GM12878 (cell line): Measurements from ENCODE around the gene DIDO1. TPM values are rescaled to one million over a fixed set of nuclear protein-coding genes. Genes with fewer than 3 reads are reported as not detected.

Experiments
- ATAC-seq: fragments of 200-7000 bp; cut with Tn5 transposase; 3 replicates; pipeline ENCODE4 v1.9.1; 2020; ENCODE audit warnings: mild to moderate bottlenecking, moderate library complexity
- BruUV-seq: library from RNA; stranded (reverse); fragments of 400-500 nt; replicated peaks from 2 replicates; lab custom pipeline; 2021; lab: Mats Ljungman, UMichigan
- CTCF ChIA-PET: fragments of 300-600 bp; sonication (Branson Sonifier 250); formaldehyde crosslinking; extraction: SDS; loops from one replicate; lab custom pipeline; 2021; ENCODE audit warnings: inconsistent platforms; lab: Yijun Ruan, JAX
- POLR2A ChIA-PET: fragments of 350-600 bp; formaldehyde crosslinking; extraction: SDS; loops from one replicate; lab custom pipeline; 2021; ENCODE audit warnings: inconsistent platforms; lab: Charles Lee
- RAD21 ChIA-PET: fragments of 300-600 bp; sonication (Branson Sonifier 250); formaldehyde crosslinking; loops from one replicate; lab custom pipeline; 2023; ENCODE audit warnings: antibody characterized with exemption; ENCODE audit not compliant: unreplicated experiment; lab: Charles Lee
- SMC1A ChIA-PET: fragments of 300-600 bp; sonication (Branson Sonifier 250); formaldehyde crosslinking; loops from one replicate; lab custom pipeline; 2023; ENCODE audit not compliant: unreplicated experiment, uncharacterized antibody; lab: Charles Lee
- DNase-seq: peaks from one replicate; pipeline ENCODE4 v3.0.0-alpha.2; 2011; ENCODE audit warnings: low read depth, low spot score
- FAIRE-seq: peaks from 3 replicates; lab custom pipeline; 2011; peaks lifted over from hg19 to GRCh38; lab: Jason Lieb, UNC
- H2AFZ ChIP-seq: 2 replicates; pipeline ENCODE4 v1.6.0; 2011; ENCODE audit warnings: low read depth, low read length, control low read depth; ENCODE audit not compliant: control insufficient read depth
- H3K27ac ChIP-seq: 2 replicates; pipeline ENCODE4 v1.5.1; 2011; ENCODE audit warnings: control low read depth; ENCODE audit not compliant: control insufficient read depth, insufficient read depth
- H3K27me3 ChIP-seq, 2 experiments: replicated peaks in 1 of 2; 2 replicates each; pipeline versions ENCODE4 v1.6.0 to v1.6.1; 2011; ENCODE audit warnings: low read length in 1 of 2; ENCODE audit not compliant: control insufficient read depth in 2 of 2, insufficient read depth in 2 of 2
- H3K36me3 ChIP-seq, 2 experiments: 2 replicates each; pipeline ENCODE4 v1.5.1; 2011; ENCODE audit warnings: low read length in 1 of 2; ENCODE audit not compliant: control insufficient read depth in 2 of 2, insufficient read depth in 2 of 2
- H3K4me1 ChIP-seq: 2 replicates; pipeline ENCODE4 v1.6.1; 2011; ENCODE audit warnings: mild to moderate bottlenecking, low read length, moderate library complexity, mixed read lengths; ENCODE audit not compliant: control insufficient read depth, insufficient read depth
- H3K4me2 ChIP-seq: 2 replicates; pipeline ENCODE4 v1.6.0; 2011; ENCODE audit warnings: control low read depth; ENCODE audit not compliant: control insufficient read depth, insufficient read depth
- H3K4me3 ChIP-seq: fragments of 200-600 bp; sonication (generic); 2 replicates; pipeline ENCODE4 v1.5.1; 2016
- H3K79me2 ChIP-seq: 2 replicates; pipeline ENCODE4 v1.6.0; 2011; ENCODE audit warnings: low read length; ENCODE audit not compliant: control insufficient read depth, insufficient read depth
- H3K9ac ChIP-seq: 2 replicates; pipeline ENCODE4 v1.8.0; 2011; ENCODE audit warnings: low read length, control low read depth, mixed read lengths; ENCODE audit not compliant: control insufficient read depth, insufficient read depth
- H3K9me3 ChIP-seq: replicated peaks from 3 replicates; pipeline ENCODE4 v1.5.1; 2011; ENCODE audit warnings: mild to moderate bottlenecking, low read length; ENCODE audit not compliant: control insufficient read depth, insufficient read depth
- H4K20me1 ChIP-seq: 2 replicates; pipeline ENCODE4 v1.6.0; 2011; ENCODE audit not compliant: control insufficient read depth, insufficient read depth
- BCL11A ChIP-seq: IDR thresholded peaks from 2 replicates; pipeline ENCODE4 v1.6.1; 2011; ENCODE audit warnings: low read depth, low read length
- BRCA1 ChIP-seq: IDR thresholded peaks from 2 replicates; pipeline ENCODE4 v1.6.1; 2011; ENCODE audit warnings: low read depth, low read length, improper control_type of control experiment
- GATAD2B ChIP-seq: fragments of 450-650 bp; conservative IDR thresholded peaks from 2 replicates; pipeline ENCODE4 v1.6.1; 2017; ENCODE audit warnings: low read depth, mild to moderate bottlenecking, moderate library complexity
- HDGF ChIP-seq: fragments of 450-650 bp; IDR thresholded peaks from 2 replicates; pipeline ENCODE4 v1.6.1; 2016; ENCODE audit warnings: antibody characterized with exemption
- IKZF1 ChIP-seq: fragments of 450-650 bp; conservative IDR thresholded peaks from 2 replicates; pipeline ENCODE4 v1.6.1; 2017; ENCODE audit warnings: antibody characterized with exemption, mild to moderate bottlenecking
- IRF4 ChIP-seq: IDR thresholded peaks from 2 replicates; pipeline ENCODE4 v1.6.1; 2011; ENCODE audit warnings: low read depth, low read length
- JUNB ChIP-seq: IDR thresholded peaks from 2 replicates; pipeline ENCODE4 v1.6.1; 2016; ENCODE audit warnings: antibody characterized with exemption, mild to moderate bottlenecking
- NR2F1 ChIP-seq: fragments of 450-650 bp; conservative IDR thresholded peaks from 2 replicates; pipeline ENCODE4 v1.6.1; 2017; ENCODE audit warnings: mild to moderate bottlenecking
- POLR2A ChIP-seq: IDR thresholded peaks from 2 replicates; pipeline ENCODE4 v1.6.1; 2011; ENCODE audit warnings: low read depth, mild to moderate bottlenecking, low read length
- RFX5 ChIP-seq: IDR thresholded peaks from 2 replicates; pipeline ENCODE4 v1.6.1; 2011; ENCODE audit warnings: low read depth, low read length, improper control_type of control experiment
- SMAD5 ChIP-seq: IDR thresholded peaks from 2 replicates; pipeline ENCODE4 v1.6.1; 2016; ENCODE audit warnings: antibody characterized with exemption, low read depth
- TARDBP ChIP-seq: IDR thresholded peaks from 2 replicates; pipeline ENCODE4 v1.6.1; 2016; ENCODE audit warnings: borderline replicate concordance
- TCF3 ChIP-seq: IDR thresholded peaks from 2 replicates; pipeline ENCODE4 v1.6.1; 2012; ENCODE audit warnings: low read depth, mild to moderate bottlenecking, low read length, borderline replicate concordance; ENCODE audit not compliant: insufficient read depth
- ZNF384 ChIP-seq: IDR thresholded peaks from 2 replicates; pipeline ENCODE4 v1.6.1; 2012; ENCODE audit warnings: low read depth, mild to moderate bottlenecking, low read length, improper control_type of control experiment, borderline replicate concordance
- ZNF622 ChIP-seq: fragments of 450-650 bp; IDR thresholded peaks from 2 replicates; pipeline ENCODE4 v1.6.1; 2017; ENCODE audit warnings: mild to moderate bottlenecking, inconsistent platforms
- WGBS: methylation state at CpG from one replicate; pipeline ENCODE4 v1.1.6; 2016; ENCODE audit warnings: low lambda C conversion rate; ENCODE audit not compliant: insufficient replicate concordance, insufficient coverage; ENCODE audit errors: missing lambda C conversion rate; 5-methylcytosine and 5-hydroxymethylcytosine counted together
- in situ Hi-C: fragments of 300-500 bp; cut with MboI; formaldehyde crosslinking; loops from 9 replicates; pipeline ENCODE4 v1.14.3; 2018; ENCODE audit warnings: mixed read lengths
- intact Hi-C: fragments of 100-400 bp; cut with micrococcal nuclease; formaldehyde crosslinking; loops from one replicate; pipeline ENCODE4 v1.14.2; 2022; ENCODE audit not compliant: unreplicated experiment
- polyA plus RNA-seq, 11 experiments: library from polyadenylated mRNA; depleted of rRNA in 4 of 11; unstranded in 6 of 11; stranded (reverse) in 5 of 11; fragments of >200 nt; fragmentation: Nextera tagmentation in 4 of 11; fragmentation: Illumina TruSeq in 1 of 11; extraction: Ambion mirVana in 4 of 11; extraction: Trizol in 1 of 11; gene quantifications; 1 replicate in 1 of 11; 2 replicates in 10 of 11; pipeline versions ENCODE4 v1.2.1 to v1.2.3, GENCODE V29; 2011 to 2016; ENCODE audit warnings: inconsistent platforms in 2 of 11, missing spikeins in 2 of 11, low read depth in 1 of 11
- total RNA-seq, 4 experiments: library from RNA; depleted of rRNA in 3 of 4; stranded (reverse); fragments of >200 nt in 3 of 4; fragmentation: Illumina TruSeq in 1 of 4; extraction: Trizol in 1 of 4; gene quantifications; 2 replicates each; pipeline versions ENCODE4 v1.2.1 to v1.2.3, GENCODE V29; 2013 to 2021
- TF ChIP-seq, protein P1 (sequence below): fragments of 450-650 bp; IDR thresholded peaks from 2 replicates; pipeline ENCODE4 v1.6.1; 2016; ENCODE audit warnings: mild to moderate bottlenecking
- TF ChIP-seq, protein P2 (sequence below): fragments of 450-650 bp; IDR thresholded peaks from 2 replicates; pipeline ENCODE4 v1.6.1; 2016; ENCODE audit warnings: mild to moderate bottlenecking
- TF ChIP-seq, protein P3 (sequence below): IDR thresholded peaks from 2 replicates; pipeline ENCODE4 v1.6.1; 2012; ENCODE audit warnings: low read depth, low read length, improper control_type of control experiment
- TF ChIP-seq, protein P4 (sequence below): fragments of 450-650 bp; IDR thresholded peaks from 2 replicates; pipeline ENCODE4 v1.6.1; 2017; ENCODE audit warnings: borderline replicate concordance

The DIDO1 gene
- total and polyA plus RNA-seq, 10 of the 15 experiments (the other 5 are each of a cell fraction or from before 2014, with no cell fraction given): 5.5 to 56.4 (median 38.4) TPM

DNA sequence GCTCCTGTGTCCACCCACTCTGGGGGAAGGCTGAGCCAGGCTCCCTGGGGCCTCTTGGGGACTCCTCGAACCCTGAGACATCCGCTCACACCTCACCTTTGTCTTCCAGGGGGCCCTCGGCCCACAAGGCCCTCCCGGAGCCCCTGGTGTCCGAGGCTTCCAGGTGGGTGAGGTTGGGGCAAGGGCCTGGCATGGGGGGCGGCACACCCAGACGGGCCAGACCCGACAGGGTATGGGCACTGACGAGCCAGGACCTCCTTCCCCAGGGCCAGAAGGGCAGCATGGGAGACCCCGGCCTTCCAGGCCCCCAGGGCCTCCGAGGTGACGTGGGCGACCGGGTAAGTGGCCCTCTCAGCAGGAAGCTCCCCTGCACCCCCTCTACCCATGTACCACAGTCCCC lies 96.1 kb downstream of the DIDO1 start:
- WGBS: 34% methylated on average over 12 of the region's 14 CpGs
- ChIA-PET POLR2A (no interaction called here), SMC1A (no interaction called here), RAD21 (no interaction called here), CTCF (no interaction called here)
- H3K4me2 ChIP-seq: no peak overlapping the region
- H3K4me3 ChIP-seq: no peak overlapping the region
- no peak overlapping the region for H3K9ac ChIP-seq
- H4K20me1 ChIP-seq: no peaks in the 10 kb centered on the region
- intact Hi-C loops (no loop called here), in situ Hi-C loops (no loop called here)
- DNase-seq (no peak), FAIRE-seq (no peak), ATAC-seq (no peak)
- H3K9me3 ChIP-seq: no peaks in the 10 kb centered on the region
- no peak overlapping the region for H2AFZ ChIP-seq
- H3K79me2 ChIP-seq: no peaks in the 10 kb centered on the region
- peaks cover 0 to 1% of the 10 kb centered on the region in 2 experiments; a peak in 2 of 4 replicates for H3K27me3 ChIP-seq
- peaks cover 14% of the 10 kb centered on the region for H3K4me1 ChIP-seq
- no peaks in the 10 kb centered on the region for H3K36me3 ChIP-seq
- H3K27ac ChIP-seq: no peak overlapping the region
- TF ChIP-seq SMAD5 (no peak), ZNF622 (no peak), HDGF (no peak), TCF3 (no peak), BCL11A (no peak), IRF4 (no peak), ZNF384 (no peak), GATAD2B (no peak), NR2F1 (no peak), JUNB (no peak), BRCA1 (no peak), POLR2A (no peak), TARDBP (no peak), IKZF1 (no peak), RFX5 (no peak)
- TF ChIP-seq, protein P1, sequence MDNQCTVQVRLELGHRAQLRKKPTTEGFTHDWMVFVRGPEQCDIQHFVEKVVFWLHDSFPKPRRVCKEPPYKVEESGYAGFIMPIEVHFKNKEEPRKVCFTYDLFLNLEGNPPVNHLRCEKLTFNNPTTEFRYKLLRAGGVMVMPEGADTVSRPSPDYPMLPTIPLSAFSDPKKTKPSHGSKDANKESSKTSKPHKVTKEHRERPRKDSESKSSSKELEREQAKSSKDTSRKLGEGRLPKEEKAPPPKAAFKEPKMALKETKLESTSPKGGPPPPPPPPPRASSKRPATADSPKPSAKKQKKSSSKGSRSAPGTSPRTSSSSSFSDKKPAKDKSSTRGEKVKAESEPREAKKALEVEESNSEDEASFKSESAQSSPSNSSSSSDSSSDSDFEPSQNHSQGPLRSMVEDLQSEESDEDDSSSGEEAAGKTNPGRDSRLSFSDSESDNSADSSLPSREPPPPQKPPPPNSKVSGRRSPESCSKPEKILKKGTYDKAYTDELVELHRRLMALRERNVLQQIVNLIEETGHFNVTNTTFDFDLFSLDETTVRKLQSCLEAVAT: no peak
- TF ChIP-seq, protein P2, sequence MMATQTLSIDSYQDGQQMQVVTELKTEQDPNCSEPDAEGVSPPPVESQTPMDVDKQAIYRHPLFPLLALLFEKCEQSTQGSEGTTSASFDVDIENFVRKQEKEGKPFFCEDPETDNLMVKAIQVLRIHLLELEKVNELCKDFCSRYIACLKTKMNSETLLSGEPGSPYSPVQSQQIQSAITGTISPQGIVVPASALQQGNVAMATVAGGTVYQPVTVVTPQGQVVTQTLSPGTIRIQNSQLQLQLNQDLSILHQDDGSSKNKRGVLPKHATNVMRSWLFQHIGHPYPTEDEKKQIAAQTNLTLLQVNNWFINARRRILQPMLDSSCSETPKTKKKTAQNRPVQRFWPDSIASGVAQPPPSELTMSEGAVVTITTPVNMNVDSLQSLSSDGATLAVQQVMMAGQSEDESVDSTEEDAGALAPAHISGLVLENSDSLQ: no peak
- TF ChIP-seq, protein P3, sequence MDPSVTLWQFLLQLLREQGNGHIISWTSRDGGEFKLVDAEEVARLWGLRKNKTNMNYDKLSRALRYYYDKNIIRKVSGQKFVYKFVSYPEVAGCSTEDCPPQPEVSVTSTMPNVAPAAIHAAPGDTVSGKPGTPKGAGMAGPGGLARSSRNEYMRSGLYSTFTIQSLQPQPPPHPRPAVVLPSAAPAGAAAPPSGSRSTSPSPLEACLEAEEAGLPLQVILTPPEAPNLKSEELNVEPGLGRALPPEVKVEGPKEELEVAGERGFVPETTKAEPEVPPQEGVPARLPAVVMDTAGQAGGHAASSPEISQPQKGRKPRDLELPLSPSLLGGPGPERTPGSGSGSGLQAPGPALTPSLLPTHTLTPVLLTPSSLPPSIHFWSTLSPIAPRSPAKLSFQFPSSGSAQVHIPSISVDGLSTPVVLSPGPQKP: no peak
- TF ChIP-seq, protein P4, sequence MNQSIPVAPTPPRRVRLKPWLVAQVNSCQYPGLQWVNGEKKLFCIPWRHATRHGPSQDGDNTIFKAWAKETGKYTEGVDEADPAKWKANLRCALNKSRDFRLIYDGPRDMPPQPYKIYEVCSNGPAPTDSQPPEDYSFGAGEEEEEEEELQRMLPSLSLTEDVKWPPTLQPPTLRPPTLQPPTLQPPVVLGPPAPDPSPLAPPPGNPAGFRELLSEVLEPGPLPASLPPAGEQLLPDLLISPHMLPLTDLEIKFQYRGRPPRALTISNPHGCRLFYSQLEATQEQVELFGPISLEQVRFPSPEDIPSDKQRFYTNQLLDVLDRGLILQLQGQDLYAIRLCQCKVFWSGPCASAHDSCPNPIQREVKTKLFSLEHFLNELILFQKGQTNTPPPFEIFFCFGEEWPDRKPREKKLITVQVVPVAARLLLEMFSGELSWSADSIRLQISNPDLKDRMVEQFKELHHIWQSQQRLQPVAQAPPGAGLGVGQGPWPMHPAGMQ: no peak
- no TSS peak for BruUV-seq
